SK-N-SH (cell line): ENCODE measurements around the gene ZCCHC14.

ENCODE experiments used
- CTCF ChIP-seq: fragments of 200-600 bp; sonication (generic); IDR thresholded peaks from 2 replicates; pipeline ENCODE4 v1.6.1; 2017; ENCODE audit warnings: antibody characterized with exemption, mild to moderate bottlenecking, moderate library complexity
- SMC3 ChIP-seq: IDR thresholded peaks from 2 replicates; pipeline ENCODE4 v1.6.1; 2012; ENCODE audit warnings: low read depth, low read length, improper control_type of control experiment
- USF1 ChIP-seq: IDR thresholded peaks from 2 replicates; pipeline ENCODE4 v1.4.0; 2012; ENCODE audit warnings: low read depth, borderline replicate concordance

- TF ChIP-seq CTCF (no peak), SMC3 (no peak), USF1 (no peak)
Measured at GRCh38 chr16:87426423-87427215, 66.2 kb downstream of the ZCCHC14 start.
